ENCODE data around the gene CMBL.
A peak's percentile ranks its signal among the peaks of the same experiment; 100 is the strongest.

The CMBL gene

DNA sequence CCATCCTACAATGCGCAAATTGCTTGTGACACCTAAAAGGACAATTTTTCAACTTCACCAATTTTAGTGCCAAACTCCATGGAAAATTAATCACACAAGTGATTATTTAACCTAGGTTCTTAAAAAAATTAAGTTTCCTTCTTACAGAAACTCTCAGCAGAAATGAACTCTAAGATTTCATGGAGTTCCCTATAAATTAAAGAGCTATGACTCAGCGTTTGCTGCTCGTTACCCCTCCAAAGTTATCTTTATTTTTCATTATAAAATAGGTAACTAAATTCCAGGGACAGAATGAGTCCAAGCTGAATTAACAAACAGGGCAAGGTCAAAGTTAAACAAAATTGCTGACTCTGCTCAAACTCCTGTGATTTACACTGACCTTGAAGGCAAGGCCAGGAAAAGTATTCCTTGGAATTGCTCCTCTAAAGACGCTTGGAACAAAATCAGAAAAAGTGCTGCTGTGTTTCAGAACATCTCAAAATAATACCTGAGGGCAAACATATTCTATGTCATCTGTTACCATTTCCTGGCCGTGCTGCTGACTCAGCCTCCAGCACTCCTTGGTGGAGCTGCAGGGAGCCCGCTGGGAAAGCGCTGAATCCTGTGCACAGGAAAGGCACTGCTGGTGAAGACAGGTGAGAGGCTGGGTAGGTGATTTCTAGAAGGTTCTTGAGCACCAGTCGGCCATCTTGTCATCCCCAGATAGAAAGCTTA, 2.5 kb upstream of the CMBL start:
- DNase-seq (ENCODE audit: low spot score) = no peak

DNA sequence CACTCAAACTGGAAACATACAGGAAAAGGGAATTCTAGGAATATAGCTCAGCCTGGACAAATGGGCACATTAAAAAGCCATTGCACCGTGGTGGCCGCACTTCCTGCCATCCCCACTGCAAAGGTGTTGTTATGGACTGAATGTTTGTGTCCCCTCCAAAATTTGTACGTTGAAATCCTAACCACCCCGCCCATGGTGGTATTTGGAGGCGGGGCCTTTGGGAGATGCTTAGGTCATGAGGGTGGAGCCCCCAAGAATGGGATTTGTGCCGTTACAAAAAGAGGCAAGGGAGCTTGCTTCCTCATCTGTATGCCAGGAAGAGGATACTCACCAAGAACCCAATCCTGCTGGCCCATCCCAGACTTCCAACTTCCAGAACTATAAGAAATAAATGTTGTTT, 1.1 kb upstream of the CMBL start:
- DNase-seq (ENCODE audit: low spot score) = no peak

DNA sequence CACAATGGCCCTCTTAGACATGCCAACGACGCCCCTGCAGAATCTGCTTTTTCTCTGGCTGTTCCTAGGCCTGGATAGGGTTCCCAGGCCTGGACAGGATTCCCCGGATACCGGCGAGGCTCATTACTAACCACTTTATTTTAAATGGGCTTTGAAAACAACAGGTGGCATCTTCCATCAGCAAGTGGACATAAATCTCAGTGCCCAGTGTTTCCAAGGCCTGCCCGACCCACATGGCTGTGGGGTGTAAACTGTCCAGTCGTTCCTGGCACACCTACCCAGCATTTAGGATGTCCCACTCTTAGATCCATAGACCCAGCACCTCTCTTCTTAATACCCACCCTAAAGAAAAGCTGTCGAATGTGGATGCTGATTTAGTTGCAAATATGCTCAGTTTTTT, 896 bp downstream of the CMBL start:
- no peak for DNase-seq (ENCODE audit: low spot score)

DNA sequence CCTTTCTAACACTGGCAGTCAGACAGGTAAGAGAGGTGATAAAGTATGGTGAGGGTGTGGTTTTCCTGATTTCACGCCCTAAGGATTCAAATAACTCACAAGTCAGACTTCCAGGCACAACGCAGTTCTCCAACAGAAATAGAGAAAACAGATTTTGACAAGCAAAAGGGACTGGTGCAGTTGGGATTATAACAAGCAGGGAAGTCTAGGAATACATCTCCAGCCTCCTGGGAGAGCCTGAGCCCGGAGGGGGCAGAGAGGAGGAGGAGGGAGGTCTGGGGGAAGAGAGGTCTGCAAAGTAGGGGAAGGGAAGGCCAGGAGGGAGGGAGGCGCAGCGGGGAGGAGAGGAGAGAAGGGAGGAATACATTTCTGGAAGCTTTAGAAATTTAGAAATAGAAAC, 1.6 kb downstream of the CMBL start:
- no peak for DNase-seq (ENCODE audit: low spot score)

DNA sequence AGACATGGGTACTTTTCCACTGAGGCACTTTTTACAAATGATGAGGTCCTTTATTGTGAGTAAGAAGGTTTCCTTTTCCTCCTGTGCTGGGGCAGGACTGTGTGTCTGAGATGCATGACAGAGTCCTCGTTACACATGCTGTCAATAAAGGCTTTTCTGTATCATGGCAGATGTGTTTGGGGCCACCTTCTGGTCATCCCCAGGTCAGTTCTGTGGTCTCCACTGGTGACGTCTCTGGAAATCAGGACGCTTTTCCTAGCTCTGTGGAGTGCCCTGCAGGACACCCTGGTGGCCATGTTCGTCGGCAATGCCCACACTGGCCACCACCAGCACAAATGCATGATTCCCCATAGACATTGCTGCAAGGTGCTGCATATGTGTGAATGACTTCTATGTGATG, 2.8 kb downstream of the CMBL start:
- peak; percentile 36 for DNase-seq (ENCODE audit: low spot score)

DNA sequence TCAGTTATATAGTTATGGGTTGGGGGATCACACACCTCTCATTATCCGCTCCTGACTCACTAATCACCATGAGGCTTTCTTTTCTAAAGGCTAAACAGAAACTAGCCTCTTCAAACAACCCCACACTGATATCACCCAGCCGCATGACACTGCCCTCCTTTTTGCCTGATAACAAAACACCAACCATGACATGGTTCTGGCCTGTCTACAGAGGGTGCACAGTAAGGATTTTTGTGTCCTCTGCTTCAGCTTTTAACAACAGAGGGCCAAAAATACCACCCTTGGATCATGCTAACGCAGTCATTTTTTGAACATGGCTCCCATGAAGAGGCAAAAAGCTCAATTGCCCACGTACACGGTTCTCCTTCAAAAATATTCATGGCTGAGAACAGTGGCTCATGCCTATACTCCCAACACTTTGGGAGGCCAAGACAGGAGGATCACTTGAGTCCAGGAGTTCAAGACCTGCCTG, 4.0 kb downstream of the CMBL start:
- peak; percentile 76 for DNase-seq (ENCODE audit: low spot score)

DNA sequence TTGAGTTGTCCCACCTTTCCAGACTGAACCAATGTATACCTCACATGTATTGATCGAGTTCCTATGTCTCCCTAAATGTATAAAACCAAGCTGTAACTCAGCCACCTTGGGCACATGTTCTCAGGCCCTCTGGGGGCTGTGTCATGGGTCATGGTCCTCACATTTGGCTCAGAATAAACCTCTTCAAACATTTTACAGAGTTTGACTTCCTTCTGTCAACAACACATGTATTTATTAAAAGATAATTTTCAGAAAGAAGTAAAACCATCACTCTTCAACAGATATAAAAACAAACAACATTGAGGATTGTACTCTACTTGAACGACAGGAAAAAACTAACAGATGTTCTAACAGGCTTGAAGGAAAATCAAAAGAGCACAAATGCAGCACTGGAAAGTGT, 4.5 kb downstream of the CMBL start:
- no peak for DNase-seq (ENCODE audit: low spot score)

DNA sequence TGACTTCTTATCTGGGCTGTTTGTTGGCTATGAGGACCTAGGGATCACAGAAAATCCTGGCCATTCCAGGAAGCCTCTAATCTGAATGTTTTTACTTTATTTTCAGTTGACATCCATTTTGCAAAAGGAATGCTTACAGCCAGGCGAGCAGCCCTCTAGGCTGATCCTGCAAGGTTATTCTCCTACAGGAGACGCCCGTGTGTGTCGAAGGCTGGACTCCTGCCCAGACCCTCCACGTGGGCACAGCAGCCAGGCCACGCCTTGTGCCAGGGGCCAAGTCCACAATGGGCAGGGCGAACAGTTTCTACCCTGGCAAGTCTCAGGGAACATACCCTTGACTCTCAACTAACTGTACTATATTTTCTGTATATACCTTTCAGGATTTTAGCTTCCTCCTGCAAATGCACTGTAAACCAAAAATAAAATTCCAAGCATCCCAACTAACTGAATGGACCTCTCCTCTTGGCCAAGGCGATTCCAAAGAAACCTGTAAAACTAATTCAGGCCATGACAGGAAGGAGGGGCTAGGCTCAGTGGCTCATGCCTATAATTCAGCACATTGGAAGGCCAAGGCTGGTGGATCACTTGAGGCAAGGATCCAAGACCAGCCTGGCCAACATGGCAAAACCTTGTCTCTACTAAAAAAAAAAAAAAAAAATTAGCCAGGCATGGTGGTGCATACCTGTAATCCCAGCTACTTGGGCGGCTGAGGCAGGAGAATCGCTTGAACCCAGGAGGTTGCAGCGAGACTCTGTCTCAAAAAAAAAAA, 5.7 kb downstream of the CMBL start:
- peak; percentile 49 for DNase-seq (ENCODE audit: low spot score)

DNA sequence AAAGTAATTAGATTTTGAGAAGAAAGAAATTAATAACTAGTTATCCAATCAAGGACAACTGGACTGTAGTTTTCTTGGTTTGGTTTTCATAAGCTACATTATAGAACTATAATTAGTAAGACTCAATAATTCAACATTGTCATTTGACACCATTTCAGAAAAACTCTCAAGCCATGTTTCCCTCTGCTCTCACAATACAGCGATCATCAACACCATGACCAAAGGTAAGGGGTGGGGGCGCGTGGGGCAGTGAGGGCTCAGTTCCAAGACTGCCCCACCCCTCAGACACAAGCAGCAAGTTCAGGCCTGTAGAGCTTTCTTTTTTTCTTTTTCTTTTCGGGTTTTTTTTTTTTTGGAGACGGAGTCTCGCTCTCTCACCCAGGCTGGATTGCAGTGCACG, 6.4 kb downstream of the CMBL start:
- DNase-seq (ENCODE audit: low spot score) = no peak

DNA sequence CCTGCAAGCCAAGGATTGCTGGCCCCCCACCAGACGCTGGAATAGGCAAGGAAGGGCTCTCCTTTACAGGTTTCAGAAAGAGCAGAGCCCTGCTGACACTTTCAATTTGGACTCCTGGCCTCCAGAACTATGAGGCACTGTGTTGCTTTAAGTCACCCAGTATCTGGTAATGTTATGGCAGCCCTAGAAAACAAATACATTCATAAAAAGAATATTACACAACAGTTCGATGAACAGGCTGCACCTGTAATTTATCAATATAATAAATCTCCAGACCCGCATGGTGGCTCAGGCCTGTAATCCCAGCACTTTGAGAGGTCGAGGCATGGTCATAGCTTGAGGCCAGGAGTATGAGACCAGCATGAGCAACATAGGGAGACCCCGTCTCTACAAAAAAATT, 7.5 kb downstream of the CMBL start:
- DNase-seq (ENCODE audit: low spot score) = no peak

DNA sequence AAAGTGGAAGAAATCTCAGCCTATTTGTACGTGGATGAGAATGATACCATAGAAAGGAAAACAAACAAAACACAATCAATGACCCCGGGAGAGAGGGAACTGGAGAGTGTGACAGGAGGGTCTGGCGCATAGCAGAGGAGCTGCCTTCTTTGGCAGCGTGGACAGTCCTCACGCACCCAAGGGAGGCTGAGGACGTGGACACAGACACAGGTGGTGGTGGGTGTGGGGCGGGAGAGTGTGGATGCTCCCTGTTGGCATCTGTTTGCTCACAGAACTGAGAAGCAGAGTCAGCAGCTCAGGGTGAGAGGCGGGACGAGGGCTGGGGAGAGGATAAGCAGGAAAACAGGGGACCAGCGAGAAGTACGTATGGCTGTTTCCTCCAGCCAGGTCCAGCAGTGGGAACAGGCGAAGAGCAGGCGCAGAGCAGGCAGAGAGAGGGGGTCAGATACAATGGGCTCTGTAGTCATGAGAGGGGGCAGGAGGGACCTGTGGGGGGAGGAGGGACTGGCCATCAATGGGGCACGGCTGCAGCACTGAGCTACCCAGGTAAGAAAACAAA, 10.0 kb downstream of the CMBL start:
- no peak for DNase-seq (ENCODE audit: low spot score)

DNA sequence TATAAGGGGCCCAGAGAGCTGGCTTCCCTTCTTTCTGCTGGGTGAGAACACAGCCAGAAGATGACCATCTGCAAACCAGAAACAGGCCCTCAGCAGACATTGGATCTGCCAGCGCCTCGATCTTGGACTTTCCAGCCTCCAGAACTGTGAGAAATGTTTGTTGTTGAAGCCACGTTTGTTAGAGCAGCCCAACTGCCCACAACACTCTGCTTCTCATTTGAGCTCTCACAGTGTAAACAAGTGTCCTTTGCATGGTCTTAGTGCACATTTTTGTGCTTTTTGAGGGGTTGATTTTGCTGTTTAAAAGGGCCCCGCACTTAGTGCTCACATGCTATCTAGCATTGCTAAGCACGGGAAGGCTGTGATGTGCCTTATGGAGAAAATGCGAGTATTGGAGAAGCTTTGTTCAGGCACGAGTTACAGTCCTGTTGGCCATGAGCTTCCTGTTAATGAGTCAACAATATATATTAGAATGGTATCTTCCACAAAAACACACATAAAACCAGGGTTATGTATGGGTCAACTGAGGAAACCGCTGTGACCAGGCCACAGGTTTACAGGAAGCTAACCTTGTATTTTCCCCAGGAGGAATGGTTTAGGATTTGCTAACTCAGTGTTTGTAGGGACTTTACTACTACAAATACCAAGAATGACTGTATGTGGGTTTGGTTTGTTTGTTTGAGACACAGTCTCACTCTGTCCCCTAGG, 11.9 kb downstream of the CMBL start:
- DNase-seq (ENCODE audit: low spot score) = no peak

DNA sequence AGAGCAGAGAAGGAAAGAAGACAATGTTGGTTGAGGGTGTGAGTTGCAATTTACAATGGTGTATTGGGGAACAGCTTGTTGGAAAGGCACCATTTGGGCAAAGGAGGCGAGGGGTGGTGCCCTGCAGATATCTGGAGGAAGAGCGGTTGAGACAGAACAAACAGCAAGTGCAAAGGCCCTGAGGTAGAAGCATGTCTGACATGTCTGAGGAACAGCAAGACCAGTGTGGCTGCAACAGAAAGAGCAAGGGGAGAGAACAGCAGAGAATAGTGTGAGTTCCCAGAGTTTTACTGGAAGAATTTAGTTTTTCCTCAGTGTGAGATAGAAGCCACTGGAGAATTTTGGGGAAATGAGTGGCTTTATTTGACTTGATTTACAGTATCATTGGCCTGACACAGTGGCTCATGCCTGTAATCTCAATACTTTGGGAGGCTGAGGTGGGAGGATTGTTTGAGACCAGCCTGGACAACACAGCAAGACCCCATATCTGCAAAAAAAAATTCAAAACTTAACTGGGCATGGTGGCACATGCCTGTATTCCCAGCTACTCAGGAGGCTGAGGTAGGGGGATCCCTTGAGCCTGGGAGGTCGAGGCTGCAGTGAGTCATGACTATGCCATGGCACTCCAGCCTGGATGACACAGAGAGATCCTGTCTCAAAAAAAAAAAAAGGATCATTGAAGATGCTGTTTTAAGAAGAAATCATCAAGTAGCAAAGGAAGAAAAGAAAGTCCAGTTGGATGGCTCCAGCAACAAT, 13.6 kb downstream of the CMBL start:
- DNase-seq (ENCODE audit: low spot score) = no peak

DNA sequence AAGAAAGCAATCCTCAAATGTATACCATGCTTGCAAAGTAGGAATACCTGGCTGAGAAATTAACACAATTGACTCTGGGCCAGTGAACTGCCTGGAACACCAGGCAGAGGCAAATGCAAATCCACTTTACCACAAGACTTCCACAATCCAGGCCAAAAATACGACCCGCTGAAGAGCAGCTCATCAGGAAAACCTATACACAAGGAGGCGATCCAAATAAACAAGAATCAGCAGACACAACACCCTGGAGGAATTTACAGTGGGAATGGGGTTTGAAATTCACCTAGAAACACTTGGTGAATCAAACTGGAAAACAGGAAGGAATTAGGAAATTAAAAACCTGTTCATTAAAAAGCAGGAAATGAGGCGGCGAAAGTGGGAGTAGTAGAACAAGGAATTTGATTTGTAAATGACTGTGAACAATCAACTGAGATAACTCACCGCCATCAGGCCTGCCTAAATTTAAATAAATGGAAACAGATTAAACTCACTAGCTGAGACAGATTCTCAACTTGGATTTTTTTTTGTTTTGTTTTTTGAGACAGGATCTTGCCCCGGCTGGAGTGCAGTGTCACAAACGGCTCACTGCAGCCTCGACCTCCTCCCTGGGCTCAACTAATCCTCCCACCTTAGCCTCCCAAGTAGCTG, 15.9 kb downstream of the CMBL start:
- DNase-seq (ENCODE audit: low spot score) = no peak

DNA sequence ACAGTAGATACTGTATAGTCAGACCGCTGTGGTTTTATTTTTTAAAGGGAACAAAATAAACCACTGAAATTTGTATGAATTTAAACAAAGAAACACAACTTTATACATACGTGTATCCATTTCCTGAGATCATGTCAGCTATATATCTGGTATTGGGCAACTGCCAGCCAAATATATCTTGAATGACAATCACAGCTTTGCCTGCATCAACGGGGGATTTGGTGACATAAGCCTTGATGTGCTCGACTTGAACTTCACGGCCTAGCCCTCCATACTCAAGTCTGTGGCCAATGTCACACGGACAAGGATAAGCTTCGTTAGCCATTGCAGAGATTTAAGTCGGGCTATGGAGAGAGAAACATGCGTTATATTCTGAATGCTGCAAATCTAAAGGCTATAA, 17.3 kb downstream of the CMBL start:
- DNase-seq (ENCODE audit: low spot score) = no peak

DNA sequence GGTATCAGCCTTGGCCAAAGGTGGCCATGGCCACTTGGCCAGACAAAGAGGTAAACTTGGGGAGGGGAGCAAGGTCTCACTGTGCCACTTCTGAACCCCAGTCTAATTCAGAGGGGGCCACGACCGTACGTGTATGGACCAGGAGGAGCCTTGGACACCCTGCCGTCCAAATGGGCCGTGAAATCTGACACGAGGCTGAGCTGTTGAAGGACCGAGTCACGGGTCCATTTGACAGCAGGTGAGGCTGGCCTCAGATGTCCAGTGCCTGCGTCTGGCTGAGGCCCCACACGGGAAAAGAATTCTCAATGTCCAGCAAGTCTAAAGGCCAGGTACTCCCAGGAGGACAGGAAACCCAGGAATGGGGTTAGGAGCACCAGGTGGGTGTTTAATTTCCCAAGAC, 17.7 kb downstream of the CMBL start:
- no peak for DNase-seq (ENCODE audit: low spot score)

DNA sequence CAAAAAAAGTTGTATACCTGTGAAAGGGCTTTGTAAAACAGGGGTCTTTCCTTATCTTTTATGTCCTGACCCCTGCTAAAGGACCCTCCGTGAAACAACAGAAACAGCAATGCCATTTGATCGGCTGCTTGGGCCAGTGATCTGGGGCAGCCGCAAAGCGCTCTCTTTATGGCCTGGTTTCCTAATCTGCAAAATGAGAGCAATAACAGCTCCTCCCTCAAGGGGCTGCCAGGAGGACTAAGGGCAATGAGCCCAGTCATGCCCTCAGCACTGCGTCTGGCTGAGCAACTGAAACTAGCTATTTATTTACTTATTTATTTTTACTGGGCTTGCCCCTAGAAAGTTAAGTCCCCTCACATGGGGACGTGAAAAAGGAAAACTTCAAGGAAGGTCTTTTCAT, 18.3 kb downstream of the CMBL start:
- peak; percentile 83 for DNase-seq (ENCODE audit: low spot score)

DNA sequence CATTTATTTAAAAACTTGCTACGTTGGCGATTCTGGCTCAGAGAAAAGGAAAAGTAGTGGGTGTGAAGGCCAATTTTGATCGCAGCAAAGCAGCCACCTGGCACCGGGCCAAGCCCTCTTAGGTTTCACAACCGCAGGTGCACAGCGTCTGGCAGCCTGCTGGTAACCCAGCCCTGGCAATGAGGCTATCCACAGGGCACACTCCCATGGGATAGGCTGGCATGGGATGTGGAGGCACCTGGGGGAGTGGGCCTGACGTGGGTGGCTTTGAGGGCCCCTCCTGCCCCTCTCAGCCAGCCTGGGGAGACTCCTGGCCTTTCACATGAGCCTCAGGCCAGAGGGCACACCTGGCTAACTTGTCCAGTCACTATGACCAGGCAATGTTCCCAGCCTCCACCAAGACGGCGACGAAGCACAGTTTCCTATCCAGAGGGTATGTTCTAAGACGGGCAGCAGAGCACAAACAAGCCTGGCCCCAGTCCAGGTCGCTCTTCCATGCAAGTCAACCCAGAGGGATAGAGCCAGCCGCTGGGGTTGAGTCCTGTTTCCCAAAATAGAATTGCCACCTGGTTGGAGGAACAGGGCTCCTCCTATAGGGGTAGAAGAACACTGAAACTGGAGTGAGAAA, 19.0 kb downstream of the CMBL start:
- peak; percentile 88 for DNase-seq (ENCODE audit: low spot score)

DNA sequence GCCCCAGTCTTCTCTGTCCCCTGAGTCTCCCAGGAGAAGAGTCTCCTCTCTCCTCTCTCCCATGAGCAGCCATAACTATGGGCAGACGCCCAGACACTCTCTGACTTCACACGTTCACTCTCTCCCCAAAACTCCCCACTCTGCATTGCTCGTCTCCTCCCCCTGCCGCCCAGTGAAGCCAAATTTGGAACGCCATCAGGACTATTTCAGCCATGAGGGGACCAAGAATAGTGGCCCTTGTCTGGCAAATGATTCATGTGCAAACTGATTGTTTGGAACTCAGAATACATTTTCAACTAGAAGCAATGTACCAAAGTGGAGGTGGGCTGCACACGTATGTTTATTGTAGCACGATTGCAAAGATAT, 20.9 kb downstream of the CMBL start:
- DNase-seq (ENCODE audit: low spot score) = no peak

DNA sequence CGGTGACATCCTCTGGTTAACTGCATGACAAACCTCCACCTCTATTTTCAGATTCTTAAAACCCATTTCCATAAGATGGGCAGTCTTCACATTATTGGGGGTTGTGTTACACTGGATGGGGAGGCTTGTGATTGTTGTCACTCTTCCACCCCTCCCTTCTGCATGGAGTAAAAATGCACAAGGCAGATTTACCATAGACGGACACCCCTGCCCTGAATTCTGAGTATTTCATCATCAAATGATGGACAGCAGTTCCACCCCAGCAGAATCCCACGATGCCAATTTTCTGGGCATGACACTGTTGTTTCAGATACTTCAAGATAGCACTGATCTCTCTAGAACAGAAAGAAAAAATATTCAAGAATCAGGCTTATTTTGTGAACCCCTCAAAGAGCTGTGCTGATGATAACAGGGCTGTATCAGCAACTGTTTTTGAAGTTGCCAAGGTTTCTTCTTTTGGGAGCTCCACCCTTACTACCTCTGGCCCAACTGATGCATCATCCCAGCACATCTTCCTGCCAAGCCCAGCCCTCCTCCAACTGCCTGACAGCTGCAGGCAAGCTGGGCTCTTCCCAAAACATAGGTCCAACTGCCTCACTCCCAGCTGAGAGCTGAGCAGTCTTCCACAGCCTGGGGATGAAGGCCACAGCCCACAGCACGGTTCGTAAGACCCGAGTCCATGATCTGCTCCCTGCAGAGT, 21.4 kb downstream of the CMBL start:
- DNase-seq (ENCODE audit: low spot score) = peak; percentile 75
